Heart left ventricle (tissue), 13 donors: ENCODE data around the gene NHLH1.

Experiments
- CTCF ChIP-seq, 12 donors: fragments of 200-600 bp; sonication (generic) in 4 of 12; IDR thresholded peaks; one replicate each; pipeline versions ENCODE4 v1.5.0 to v1.8.0; 2018 to 2022; ENCODE audit warnings: antibody characterized with exemption in 12 of 12, mild to moderate bottlenecking in 5 of 12
- POLR2A ChIP-seq, 2 donors: fragments of 450-650 bp; IDR thresholded peaks; one replicate each; pipeline ENCODE4 v1.6.1; 2017; ENCODE audit warnings: antibody characterized with exemption in 2 of 2, mild to moderate bottlenecking in 2 of 2, moderate library complexity in 2 of 2
- donor health status: ischemic (EF 13 %, LVEDD 7.1; RV severe dilation, severe dysfunction).
- donor health status: DM: no; HTN: yes; CAD: no.
- donor health status: DM: no; HTN: no; CAD: no.
- donor health status: ischemic (EF 25% LVEDD 6.9; RV normal size, moderate dysfunction).
- donor health status: ischemic (EF 25% LVEDD 5.7; RV mildly dilated, moderate dysfunction).
- donor health status: ischemic (EF 35%, LVEDD 5.7; RV mildly dilated, moderate dysfunction).
- donor health status: nonischemic (EF 11% LVEDD 7.7; RV severe dilation, severe dysfunction).
- donor health status: DM: yes; HTN: yes; CAD: no.
- donor health status: PGD.
- donor health status: ischemic (EF 29% LVEDD 5.4; RV normal size, mild dysfunction).
- donor health status: nonischemic (EF 23%, LVEDD 6.1; RV moderate dilation, normal function).

- no peak for TF ChIP-seq POLR2A (IDR thresholded peaks at IDR 0.05)
- TF ChIP-seq CTCF (IDR thresholded peaks at IDR 0.05): no peak
Measured at GRCh38 chr1:160346958-160347357, 19.9 kb upstream of the NHLH1 start.
